GM21423 (cell line): ENCODE data around the gene JAK3.

Experiments used
- ATAC-seq: cut with Tn5 transposase; IDR thresholded peaks from one replicate; pipeline ENCODE4 v1.9.1; 2021; ENCODE audit warnings: mild to moderate bottlenecking, moderate library complexity; ENCODE audit not compliant: unreplicated experiment

Gene JAK3

GRCh38 chr19:17841810-17842662 is 5.7 kb downstream of the JAK3 start:
- no peak for ATAC-seq

GRCh38 chr19:17841371-17841809 is 6.4 kb downstream of the JAK3 start:
- no peak for ATAC-seq

- no peak for ATAC-seq
These were observed 7.8 kb downstream of the JAK3 start for GRCh38 chr19:17840019-17840418.

GRCh38 chr19:17837972-17838371 is 9.8 kb downstream of the JAK3 start:
- ATAC-seq, result no peak

GRCh38 chr19:17836530-17836929 is 11.3 kb downstream of the JAK3 start:
- ATAC-seq, result no peak

DNA sequence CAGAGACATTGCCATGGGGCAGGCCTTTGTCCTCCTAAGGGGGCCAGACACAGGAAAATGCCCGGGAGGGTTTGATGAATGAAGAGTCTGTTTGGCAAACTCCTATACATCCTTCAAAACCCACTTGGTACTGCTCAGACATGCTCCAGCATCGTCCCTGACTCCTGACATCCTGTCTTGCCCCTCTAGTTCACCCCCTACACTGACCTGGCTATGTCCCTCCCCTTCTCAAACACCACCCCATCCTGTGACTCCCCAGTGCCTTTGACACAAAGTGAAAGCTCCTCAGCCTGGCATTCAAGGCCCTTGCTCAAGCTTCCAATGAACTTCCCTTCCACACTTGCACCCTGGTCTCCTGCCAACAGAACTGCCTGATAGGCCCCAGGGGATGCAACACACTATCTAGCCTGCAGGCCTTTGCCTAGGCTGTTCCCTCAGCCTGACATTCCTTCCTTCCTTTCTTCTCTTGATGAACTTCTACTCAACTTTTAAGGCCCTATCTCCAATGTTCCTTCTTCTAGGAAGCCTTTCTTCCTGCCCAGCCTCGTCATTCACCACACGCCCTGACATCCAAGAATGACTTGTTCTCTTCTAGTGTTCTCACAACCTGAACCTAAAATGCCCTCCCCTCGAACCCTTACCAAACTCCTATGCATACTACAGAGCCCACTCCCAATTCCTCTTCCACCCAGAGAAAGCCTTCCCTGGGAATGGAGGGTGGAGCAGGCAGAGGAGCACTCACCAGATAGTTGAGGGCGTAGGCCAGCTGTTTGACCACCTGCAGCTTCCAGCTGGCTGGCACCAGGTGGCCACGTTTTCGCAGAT is 12.4 kb downstream of the JAK3 start:
- ATAC-seq, result no peak

DNA sequence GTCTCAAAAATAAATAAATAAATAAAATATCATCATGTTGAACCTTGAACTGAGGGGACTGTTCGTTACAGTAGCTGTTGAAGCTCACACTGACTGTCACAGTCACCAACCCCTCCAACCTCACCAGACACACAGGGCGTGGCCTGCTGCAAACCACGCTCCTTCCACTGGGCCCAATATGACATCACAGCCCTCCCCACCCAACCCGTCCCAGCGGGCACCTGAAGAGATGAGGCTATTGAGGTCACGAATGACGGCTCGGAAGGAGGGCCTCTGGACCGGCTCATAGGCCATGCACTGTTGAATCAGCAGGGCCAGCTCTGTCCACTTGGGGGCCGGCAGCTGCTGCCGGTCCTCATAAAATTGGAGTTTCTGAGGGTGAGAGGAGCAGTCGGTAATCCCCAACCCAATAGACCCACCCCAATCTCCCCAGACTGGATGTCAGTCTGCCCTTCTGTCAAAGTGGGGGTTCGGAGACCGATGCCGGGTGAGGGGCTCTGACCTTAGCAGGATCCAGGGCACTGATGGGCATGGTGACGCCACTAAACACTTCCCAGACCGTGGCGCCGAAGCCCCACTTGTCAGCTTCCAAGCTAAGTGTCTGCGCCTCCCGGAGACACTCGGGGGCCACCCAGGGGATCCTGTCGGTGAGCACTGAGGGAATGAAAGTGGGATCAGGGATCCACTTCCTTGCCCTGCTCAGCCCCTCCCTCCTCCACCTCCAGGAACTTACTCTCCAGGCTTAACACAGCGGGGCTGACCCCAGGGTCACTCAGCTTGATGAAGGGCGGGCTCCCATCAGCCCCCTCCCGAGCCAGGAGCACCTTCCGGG is 13.2 kb downstream of the JAK3 start:
- ATAC-seq, result no peak

DNA sequence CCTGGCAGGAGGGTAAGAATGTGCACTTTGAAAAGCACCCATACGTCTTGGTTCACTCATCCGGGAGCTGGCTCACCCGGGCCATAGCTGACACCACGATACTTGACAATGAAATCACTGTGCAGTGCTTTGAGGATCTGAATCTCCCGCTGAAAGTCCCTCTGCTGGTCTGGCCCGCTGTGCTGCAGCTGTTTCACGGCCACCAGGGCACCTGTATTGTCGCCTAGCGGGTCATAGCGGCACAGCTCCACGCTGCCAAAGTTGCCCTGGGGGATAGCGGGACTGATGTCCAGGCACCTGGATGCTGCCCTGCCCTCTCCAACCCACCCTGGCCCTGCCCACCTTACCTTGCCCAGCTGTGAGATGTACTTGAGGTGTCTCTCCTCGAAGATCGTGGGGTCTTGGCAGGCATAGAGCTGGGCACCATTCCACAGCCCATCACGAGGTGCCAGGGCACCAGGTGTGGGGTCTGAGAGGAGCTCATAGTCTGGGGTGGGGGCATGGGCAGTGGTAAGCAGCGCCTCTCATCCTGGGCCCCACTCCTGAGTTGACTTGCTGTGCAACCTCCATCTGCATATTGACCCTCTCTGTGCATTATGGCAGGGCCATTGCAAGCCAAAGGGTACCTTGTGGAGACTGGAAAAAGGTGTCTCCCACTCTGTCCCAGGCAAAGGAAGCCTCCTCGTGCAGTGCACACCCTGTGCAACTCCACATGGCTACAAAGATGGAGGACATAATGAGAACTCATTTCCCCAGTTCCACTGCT is 15.2 kb downstream of the JAK3 start:
- ATAC-seq, result no peak

DNA sequence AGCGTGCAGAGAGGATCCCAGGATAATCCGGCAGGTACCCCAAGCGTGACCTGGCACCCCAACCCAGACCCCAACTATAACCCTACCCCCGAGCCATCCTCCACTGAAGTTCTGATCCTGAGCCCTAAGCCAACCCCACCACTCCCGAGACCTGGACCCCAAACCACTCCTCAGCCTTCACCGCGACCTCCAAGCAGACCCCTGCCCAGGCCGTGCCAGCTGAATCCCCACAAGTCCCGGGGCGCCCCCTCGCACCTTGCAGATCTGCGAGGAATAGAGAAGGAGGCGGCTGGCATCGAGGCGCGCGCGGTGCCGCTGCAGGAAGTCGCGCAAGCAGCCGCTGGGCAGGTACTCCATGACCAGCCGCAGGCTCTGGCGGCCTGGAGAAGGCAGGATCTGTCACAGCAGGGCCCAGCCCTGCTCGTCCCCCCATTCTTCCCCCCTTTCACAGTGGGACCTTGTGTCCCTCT is 16.3 kb downstream of the JAK3 start:
- no peak for ATAC-seq

DNA sequence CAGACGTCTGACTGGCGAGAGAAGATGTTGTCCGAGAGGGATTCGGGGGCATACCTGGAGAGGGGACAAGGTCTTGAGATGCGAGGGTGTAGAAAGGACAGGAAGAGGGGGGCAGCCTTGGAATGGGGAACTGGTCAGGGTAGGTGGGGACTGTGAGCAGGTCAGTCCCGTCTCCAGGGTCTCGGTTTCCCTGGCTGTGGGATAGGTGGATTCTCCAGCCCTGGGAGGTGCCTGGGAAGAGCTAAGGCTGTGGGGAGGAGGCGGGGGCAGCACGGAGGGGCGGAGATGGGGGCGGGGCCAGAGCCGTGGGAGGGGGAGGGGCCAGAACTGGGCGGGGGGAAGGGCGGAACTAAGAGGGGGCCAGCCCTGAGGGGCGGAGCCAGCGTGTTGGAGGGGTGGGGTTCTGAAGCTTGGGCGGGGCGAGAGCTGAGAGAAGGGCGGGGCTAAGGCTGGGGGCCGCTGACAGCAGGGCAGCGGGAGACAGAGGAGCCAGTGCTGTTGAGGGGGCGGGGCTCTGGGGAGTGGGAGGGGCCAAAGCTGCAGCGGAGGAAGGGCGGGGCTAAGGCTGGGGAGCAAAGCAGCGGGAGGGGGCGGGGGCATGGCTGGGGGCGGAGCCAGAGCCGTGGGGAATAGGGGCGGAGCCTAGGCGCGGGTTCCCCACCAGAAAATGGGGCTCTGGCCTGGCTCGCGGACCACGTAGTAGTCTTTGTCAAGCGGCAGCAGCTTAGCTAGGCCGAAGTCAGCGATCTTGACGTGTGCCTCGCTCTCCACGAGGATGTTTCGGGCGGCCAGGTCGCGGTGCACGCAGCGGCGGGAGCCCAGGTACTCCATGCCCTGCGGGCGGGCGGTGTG is 17.0 kb downstream of the JAK3 start:
- ATAC-seq, result no peak

- ATAC-seq, result no peak
These were observed 17.8 kb downstream of the JAK3 start for GRCh38 chr19:17829855-17830566.

GRCh38 chr19:17826508-17827056 is 21.2 kb downstream of the JAK3 start:
- no peak for ATAC-seq

DNA sequence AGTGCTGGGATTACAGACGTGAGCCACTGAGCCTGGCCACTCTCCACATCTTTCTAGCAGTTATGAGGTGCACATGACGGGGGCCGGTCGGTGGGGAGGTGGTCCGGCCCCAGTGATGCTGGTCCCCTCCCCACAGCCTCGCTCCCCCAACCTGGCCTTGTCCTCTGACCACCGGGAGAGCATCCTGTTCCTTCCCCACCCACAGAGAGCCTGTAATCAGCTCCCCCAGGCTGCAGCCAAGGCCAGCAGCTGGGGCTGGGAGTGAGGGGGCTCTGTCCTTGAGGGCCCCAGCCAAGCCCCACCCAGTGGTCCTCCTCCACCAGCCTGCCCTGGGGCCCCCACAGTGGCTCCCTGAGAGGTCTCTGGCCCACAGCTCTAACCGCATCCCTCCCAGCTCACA is 23.4 kb downstream of the JAK3 start:
- no peak for ATAC-seq

DNA sequence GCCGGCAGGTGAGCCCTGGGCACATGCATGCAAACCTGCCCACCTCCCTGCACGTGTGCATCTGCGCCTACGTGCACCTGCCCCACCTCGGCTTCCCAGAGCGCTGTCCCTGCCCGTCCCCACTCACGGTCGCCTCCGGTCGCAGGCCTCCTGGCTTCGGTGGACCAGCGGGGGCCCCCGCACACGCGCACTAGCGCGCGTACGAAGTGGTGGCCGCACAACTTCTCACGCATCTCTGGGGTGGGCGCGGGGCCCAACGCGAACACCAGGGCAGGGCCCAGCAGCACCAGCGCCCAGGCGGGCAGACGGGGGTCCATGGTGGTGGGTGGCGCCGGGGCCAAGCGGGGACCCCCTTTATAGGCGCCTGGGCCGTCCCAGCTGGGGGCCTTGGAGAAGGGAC is 26.6 kb downstream of the JAK3 start, which contains the start of gene INSL3:
Gene INSL3 (minus strand): TSS at position 330 of the 400 bp plus-strand sequence. CDS start 13 bp downstream, at position 317.
- no peak for ATAC-seq

DNA sequence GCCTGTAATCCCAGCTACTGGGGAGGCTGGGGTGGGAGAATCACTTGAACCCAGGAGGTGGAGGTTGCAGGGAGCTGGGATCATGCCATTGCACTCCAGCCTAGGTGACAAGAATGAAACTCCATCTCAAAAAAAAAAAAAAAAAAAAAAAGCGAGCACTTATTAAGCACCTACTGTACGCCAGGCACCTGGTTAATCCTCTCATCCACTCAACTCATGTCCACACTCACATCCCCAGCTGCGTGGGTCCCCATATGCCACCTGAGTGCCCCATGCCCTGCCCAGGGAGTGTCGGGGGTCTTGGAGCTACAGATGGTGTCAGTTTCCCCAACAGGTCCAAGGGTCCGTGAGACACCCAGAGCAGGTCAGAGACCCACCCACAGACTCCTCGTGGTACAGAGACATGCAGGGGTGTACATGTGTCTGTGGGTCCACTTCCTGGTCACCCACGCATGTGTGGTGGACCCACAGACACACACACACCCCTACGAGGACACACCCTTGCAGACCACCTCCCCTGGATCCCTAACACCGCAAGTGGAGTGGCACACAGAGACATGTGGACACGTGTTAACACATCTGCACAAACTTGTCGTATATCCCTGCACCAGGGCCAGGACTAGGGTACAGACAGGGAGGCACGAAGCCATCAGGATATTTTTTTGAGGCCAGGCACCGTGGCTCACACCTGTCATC is 30.0 kb downstream of the JAK3 start:
- ATAC-seq, result no peak

DNA sequence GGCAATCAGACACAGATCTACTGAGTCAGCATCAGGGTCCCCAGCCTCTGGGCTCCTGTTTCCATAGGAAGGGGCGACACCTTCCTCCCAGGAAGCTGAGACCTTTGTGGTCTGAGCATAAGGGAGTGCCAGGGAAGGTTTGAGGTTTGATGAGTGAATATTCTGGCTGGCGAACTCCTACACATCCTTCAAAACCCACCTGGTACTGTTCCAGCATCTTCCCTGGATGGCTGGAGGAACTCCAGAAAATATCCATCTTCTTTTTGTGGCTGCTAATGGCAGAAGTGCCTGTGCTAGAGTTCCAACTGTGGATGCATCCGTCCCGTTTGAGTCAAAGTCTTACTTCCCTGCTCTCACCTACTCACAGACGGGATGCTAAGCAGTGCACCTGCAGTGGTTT is 35.7 kb downstream of the JAK3 start:
- no peak for ATAC-seq

DNA sequence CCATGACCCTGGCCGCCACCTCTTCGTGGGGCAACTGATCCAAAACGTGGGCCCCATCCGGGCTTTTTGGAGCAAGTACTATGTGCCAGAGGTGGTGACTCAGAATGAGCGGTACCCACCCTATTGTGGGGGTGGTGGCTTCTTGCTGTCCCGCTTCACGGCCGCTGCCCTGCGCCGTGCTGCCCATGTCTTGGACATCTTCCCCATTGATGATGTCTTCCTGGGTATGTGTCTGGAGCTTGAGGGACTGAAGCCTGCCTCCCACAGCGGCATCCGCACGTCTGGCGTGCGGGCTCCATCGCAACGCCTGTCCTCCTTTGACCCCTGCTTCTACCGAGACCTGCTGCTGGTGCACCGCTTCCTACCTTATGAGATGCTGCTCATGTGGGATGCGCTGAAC is 36.1 kb downstream of the JAK3 start:
- no peak for ATAC-seq

GRCh38 chr19:17811103-17811502 is 36.7 kb downstream of the JAK3 start:
- no peak for ATAC-seq
